Neural progenitor cell (in vitro differentiated cells): ENCODE results near the gene REN. TPM values are rescaled to one million over a fixed set of nuclear protein-coding genes. Genes with fewer than 3 reads are reported as not detected.

Source experiments
- DNase-seq: peaks from one replicate; pipeline ENCODE4 v3.0.0-alpha.2; 2016; ENCODE audit warnings: low spot score
- H2AFZ ChIP-seq: fragments of 200-600 bp; sonication (generic); replicated peaks from 2 replicates; pipeline ENCODE4 v1.6.1; 2016; ENCODE audit warnings: antibody characterized with exemption
- H3F3A ChIP-seq: fragments of 200-600 bp; sonication (generic); 2 replicates; pipeline ENCODE4 v1.6.1; 2016; ENCODE audit warnings: antibody characterized with exemption, low read depth
- H3K27ac ChIP-seq: fragments of 200-600 bp; sonication (generic); 2 replicates; pipeline ENCODE4 v1.5.1; 2016; ENCODE audit warnings: mild to moderate bottlenecking
- H3K27me3 ChIP-seq: fragments of 200-600 bp; sonication (generic); 2 replicates; pipeline ENCODE4 v1.6.1; 2016; ENCODE audit warnings: mild to moderate bottlenecking, moderate library complexity
- H3K36me3 ChIP-seq: fragments of 200-600 bp; sonication (generic); 2 replicates; pipeline ENCODE4 v1.5.1; 2016
- H3K4me1 ChIP-seq: fragments of 200-600 bp; sonication (generic); 2 replicates; pipeline ENCODE4 v1.6.1; 2016; ENCODE audit warnings: mixed run types
- H3K4me2 ChIP-seq: fragments of 200-600 bp; sonication (generic); 2 replicates; pipeline ENCODE4 v1.6.1; 2016
- H3K4me3 ChIP-seq: fragments of 200-600 bp; sonication (generic); 2 replicates; pipeline ENCODE4 v1.5.1; 2016
- H3K79me2 ChIP-seq: fragments of 200-600 bp; sonication (generic); 2 replicates; pipeline ENCODE4 v1.6.1; 2016; ENCODE audit warnings: low read depth
- H3K9ac ChIP-seq: fragments of 200-600 bp; sonication (generic); 2 replicates; pipeline ENCODE4 v1.6.1; 2016
- H3K9me3 ChIP-seq: fragments of 200-600 bp; sonication (generic); 2 replicates; pipeline ENCODE4 v1.5.1; 2016; ENCODE audit warnings: low read depth
- H4K20me1 ChIP-seq: fragments of 200-600 bp; sonication (generic); 2 replicates; pipeline ENCODE4 v1.6.1; 2016; ENCODE audit warnings: low read depth
- H3K27ac Mint-ChIP-seq: 3 replicates; pipeline ENCODE4 v1.8.0; 2021; ENCODE audit warnings: mixed read lengths
- H3K27me3 Mint-ChIP-seq: 2 replicates; pipeline ENCODE4 v1.8.0; 2022; ENCODE audit warnings: low read depth, mild to moderate bottlenecking, inconsistent platforms, moderate library complexity, mixed read lengths; ENCODE audit not compliant: insufficient read depth
- H3K36me3 Mint-ChIP-seq: 3 replicates; pipeline ENCODE4 v1.8.0; 2021; ENCODE audit warnings: mixed read lengths
- H3K4me1 Mint-ChIP-seq: 3 replicates; pipeline ENCODE4 v1.8.0; 2021; ENCODE audit warnings: mixed read lengths
- H3K4me3 Mint-ChIP-seq: 3 replicates; pipeline ENCODE4 v1.8.0; 2021; ENCODE audit warnings: mild to moderate bottlenecking, moderate library complexity, mixed read lengths
- H3K9me3 Mint-ChIP-seq: 3 replicates; pipeline ENCODE4 v1.8.0; 2020; ENCODE audit warnings: mixed read lengths
- EZH2 ChIP-seq: fragments of 200-600 bp; sonication (generic); IDR thresholded peaks from 2 replicates; pipeline ENCODE4 v1.6.1; 2017; ENCODE audit warnings: antibody characterized with exemption, mild to moderate bottlenecking, moderate library complexity
- EZH2phosphoT487 ChIP-seq: fragments of 200-600 bp; sonication (generic); IDR thresholded peaks from 2 replicates; pipeline ENCODE4 v1.6.1; 2017; ENCODE audit warnings: antibody characterized with exemption
- total RNA-seq: library from RNA; depleted of rRNA; stranded (reverse); fragments of >200 nt; gene quantifications from 2 replicates; pipeline ENCODE4 v1.2.3, GENCODE V29; 2015; ENCODE audit warnings: low replicate concordance
- TF ChIP-seq, protein P1 (sequence below): fragments of 200-600 bp; sonication (generic); IDR thresholded peaks from 2 replicates; pipeline ENCODE4 v1.5.1; 2017; ENCODE audit warnings: antibody characterized with exemption, mild to moderate bottlenecking

The REN gene
- total RNA-seq, 1 donor from 2014 or later: not detected

DNA sequence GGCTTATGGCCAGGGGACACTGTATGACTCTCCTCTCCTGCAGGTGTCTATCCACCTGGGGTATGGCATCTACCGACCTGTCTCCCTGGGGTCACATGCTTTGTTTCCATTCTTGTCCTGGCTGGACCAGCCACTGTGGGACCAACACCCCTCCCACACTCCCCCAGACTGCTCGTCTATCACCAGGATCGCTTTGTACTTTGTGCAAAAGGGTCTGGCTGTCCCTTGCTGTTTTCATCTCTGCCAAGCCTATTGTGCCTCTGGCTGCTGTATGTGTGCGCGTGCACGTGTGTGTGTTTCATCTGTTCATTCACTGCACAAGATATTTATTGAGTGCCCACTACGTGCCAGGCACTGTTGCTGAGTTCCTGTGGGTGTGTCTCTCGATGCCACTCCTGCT, 39.8 kb downstream of the REN start:
- no peaks in the 10 kb centered on the region for H3K27me3 ChIP-seq
- no peak overlapping the region for H3K4me3 ChIP-seq
- H2AFZ ChIP-seq: no peak overlapping the region
- peaks cover 14% of the 10 kb centered on the region for H3K4me1 ChIP-seq
- no peaks in the 10 kb centered on the region for H3K79me2 ChIP-seq
- H3K27ac Mint-ChIP-seq: peak overlapping the region; percentile 94
- peaks cover 47% of the 10 kb centered on the region for H3K4me1 Mint-ChIP-seq
- no peak for DNase-seq
- no peak overlapping the region for H3K4me3 Mint-ChIP-seq
- no peak overlapping the region for H3K9ac ChIP-seq
- no peak overlapping the region for H3K27ac ChIP-seq
- H3K9me3 Mint-ChIP-seq: no peaks in the 10 kb centered on the region
- H3K4me2 ChIP-seq: no peak overlapping the region
- TF ChIP-seq EZH2phosphoT487 (no peak), EZH2 (no peak)
- TF ChIP-seq, protein P1, sequence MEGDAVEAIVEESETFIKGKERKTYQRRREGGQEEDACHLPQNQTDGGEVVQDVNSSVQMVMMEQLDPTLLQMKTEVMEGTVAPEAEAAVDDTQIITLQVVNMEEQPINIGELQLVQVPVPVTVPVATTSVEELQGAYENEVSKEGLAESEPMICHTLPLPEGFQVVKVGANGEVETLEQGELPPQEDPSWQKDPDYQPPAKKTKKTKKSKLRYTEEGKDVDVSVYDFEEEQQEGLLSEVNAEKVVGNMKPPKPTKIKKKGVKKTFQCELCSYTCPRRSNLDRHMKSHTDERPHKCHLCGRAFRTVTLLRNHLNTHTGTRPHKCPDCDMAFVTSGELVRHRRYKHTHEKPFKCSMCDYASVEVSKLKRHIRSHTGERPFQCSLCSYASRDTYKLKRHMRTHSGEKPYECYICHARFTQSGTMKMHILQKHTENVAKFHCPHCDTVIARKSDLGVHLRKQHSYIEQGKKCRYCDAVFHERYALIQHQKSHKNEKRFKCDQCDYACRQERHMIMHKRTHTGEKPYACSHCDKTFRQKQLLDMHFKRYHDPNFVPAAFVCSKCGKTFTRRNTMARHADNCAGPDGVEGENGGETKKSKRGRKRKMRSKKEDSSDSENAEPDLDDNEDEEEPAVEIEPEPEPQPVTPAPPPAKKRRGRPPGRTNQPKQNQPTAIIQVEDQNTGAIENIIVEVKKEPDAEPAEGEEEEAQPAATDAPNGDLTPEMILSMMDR: no peak
- H3K36me3 Mint-ChIP-seq: peaks cover 21% of the 10 kb centered on the region
- no peaks in the 10 kb centered on the region for H3K9me3 ChIP-seq
- H3F3A ChIP-seq: peaks cover 15% of the 10 kb centered on the region
- H3K36me3 ChIP-seq: no peaks in the 10 kb centered on the region
- H3K27me3 Mint-ChIP-seq: peaks cover 9% of the 10 kb centered on the region
- peaks cover 6% of the 10 kb centered on the region for H4K20me1 ChIP-seq

DNA sequence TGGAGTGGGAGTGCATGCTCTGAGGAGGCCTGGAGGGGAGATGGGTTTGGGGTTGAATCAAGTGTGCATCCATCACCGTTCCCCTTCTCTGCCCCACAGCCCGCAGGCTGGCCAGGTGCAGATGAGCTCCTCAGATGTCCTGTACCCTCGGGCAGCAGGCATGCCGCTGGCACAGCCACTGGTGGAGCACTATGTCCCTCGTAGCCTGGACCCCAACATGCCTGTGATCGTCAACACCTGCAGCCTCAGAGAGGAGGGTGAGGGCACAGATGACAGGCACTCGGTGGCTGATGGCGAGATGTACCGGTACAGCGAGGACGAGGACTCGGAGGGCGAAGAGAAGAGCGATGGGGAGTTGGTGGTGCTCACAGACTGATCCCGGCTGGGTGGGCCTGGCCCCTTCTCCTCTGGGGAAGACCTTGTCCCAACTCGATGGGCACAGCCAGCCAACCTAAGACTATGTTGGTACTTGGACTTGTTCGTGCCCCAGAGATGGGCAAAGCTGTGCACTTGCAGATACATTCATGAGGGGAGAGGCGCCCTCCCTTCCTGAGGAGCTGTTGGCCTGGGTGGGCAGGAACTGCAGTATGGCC, 40.3 kb downstream of the REN start:
- Histone ChIP-seq H3K79me2 (no peaks in the 10 kb centered on the region), H2AFZ (no peak overlapping the region), H3F3A (peaks cover 15% of the 10 kb centered on the region), H3K27me3 (no peaks in the 10 kb centered on the region), H3K36me3 (no peaks in the 10 kb centered on the region), H4K20me1 (peaks cover 6% of the 10 kb centered on the region), H3K4me2 (no peak overlapping the region), H3K9ac (no peak overlapping the region), H3K4me1 (peaks cover 14% of the 10 kb centered on the region), H3K4me3 (no peak overlapping the region), H3K27ac (no peak overlapping the region), H3K9me3 (no peaks in the 10 kb centered on the region)
- Mint-ChIP-seq H3K9me3 (no peaks in the 10 kb centered on the region), H3K36me3 (peaks cover 21% of the 10 kb centered on the region), H3K27me3 (peaks cover 9% of the 10 kb centered on the region), H3K4me3 (no peak overlapping the region), H3K4me1 (peaks cover 46% of the 10 kb centered on the region), H3K27ac (peak overlapping the region; percentile 69)
- TF ChIP-seq, protein P1: no peak
- no peak for TF ChIP-seq EZH2phosphoT487
- TF ChIP-seq EZH2: no peak
- DNase-seq: no peak

DNA sequence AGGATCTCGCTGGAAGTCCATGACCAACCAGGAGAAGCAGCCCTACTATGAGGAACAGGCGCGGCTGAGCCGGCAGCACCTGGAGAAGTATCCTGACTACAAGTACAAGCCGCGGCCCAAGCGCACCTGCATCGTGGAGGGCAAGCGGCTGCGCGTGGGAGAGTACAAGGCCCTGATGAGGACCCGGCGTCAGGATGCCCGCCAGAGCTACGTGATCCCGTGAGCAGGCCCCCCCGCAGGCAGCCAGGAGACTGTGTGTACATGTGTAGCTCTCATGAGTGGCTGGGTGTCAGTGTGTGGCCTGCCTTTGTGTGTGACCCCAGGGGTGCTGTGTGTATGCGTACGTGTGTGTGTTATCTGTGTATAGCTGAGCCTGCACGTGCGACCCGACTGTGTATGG, 41.5 kb downstream of the REN start:
- H3K4me3 Mint-ChIP-seq: peak overlapping the region; percentile 65
- no peak overlapping the region for H3K27ac ChIP-seq
- no peak for TF ChIP-seq EZH2
- TF ChIP-seq, protein P1: no peak
- TF ChIP-seq EZH2phosphoT487: no peak
- H3K4me1 Mint-ChIP-seq: peaks cover 41% of the 10 kb centered on the region
- no peak overlapping the region for H3K4me2 ChIP-seq
- peaks cover 14% of the 10 kb centered on the region for H3K4me1 ChIP-seq
- no peak overlapping the region for H3K27ac Mint-ChIP-seq
- no peaks in the 10 kb centered on the region for H3K27me3 ChIP-seq
- H4K20me1 ChIP-seq: peaks cover 6% of the 10 kb centered on the region
- no peak overlapping the region for H3K4me3 ChIP-seq
- H3K27me3 Mint-ChIP-seq: peaks cover 7% of the 10 kb centered on the region
- peaks cover 21% of the 10 kb centered on the region for H3K36me3 Mint-ChIP-seq
- H3F3A ChIP-seq: peaks cover 15% of the 10 kb centered on the region
- DNase-seq: no peak
- H3K9me3 Mint-ChIP-seq: no peaks in the 10 kb centered on the region
- no peaks in the 10 kb centered on the region for H3K9me3 ChIP-seq
- H2AFZ ChIP-seq: no peak overlapping the region
- H3K79me2 ChIP-seq: no peaks in the 10 kb centered on the region
- H3K9ac ChIP-seq: no peak overlapping the region
- H3K36me3 ChIP-seq: no peaks in the 10 kb centered on the region
